Keratinocyte (primary cell): ENCODE results near the gene RNF123. TPM values are rescaled to one million over a fixed set of nuclear protein-coding genes. Genes with fewer than 3 reads are reported as not detected.

ENCODE experiments used
- DNase-seq: peaks from one replicate; pipeline ENCODE4 v3.0.0-alpha.2; 2011; ENCODE audit warnings: low read depth, missing footprints, low spot score
- FAIRE-seq: peaks from 2 replicates; lab custom pipeline; 2011; peaks lifted over from hg19 to GRCh38; lab: Jason Lieb, UNC
- H2AFZ ChIP-seq: 2 replicates; pipeline ENCODE4 v1.6.0; 2012; ENCODE audit warnings: low read length, control low read depth, inconsistent platforms; ENCODE audit not compliant: control insufficient read depth
- H3K27ac ChIP-seq: 2 replicates; pipeline ENCODE4 v1.5.1; 2011; ENCODE audit warnings: low read length; ENCODE audit not compliant: control insufficient read depth, insufficient read depth
- H3K27me3 ChIP-seq: 3 replicates; pipeline ENCODE4 v1.6.0; 2011; ENCODE audit warnings: low read length; ENCODE audit not compliant: control insufficient read depth, insufficient read depth; ENCODE audit errors: extremely low read depth
- H3K36me3 ChIP-seq, 2 experiments: 2 replicates in 1 of 2; 3 replicates in 1 of 2; pipeline ENCODE4 v1.5.1; 2011; ENCODE audit warnings: low read length in 2 of 2, mild to moderate bottlenecking in 1 of 2; ENCODE audit not compliant: control insufficient read depth in 2 of 2, insufficient read depth in 2 of 2; ENCODE audit errors: extremely low read depth in 1 of 2
- H3K4me1 ChIP-seq: 3 replicates; pipeline ENCODE4 v1.5.1; 2011; ENCODE audit warnings: low read length; ENCODE audit not compliant: control insufficient read depth, insufficient read depth; ENCODE audit errors: extremely low read depth
- H3K4me2 ChIP-seq: 3 replicates; pipeline ENCODE4 v1.6.0; 2011; ENCODE audit warnings: low read depth, low read length; ENCODE audit not compliant: control insufficient read depth, insufficient read depth; ENCODE audit errors: extremely low read depth
- H3K4me3 ChIP-seq, 3 experiments: fragments of 200-600 bp in 1 of 3; sonication (generic) in 1 of 3; 2 replicates in 2 of 3; 3 replicates in 1 of 3; pipeline ENCODE4 v1.5.1; 2011 to 2016; ENCODE audit warnings: low read length in 3 of 3, mild to moderate bottlenecking in 3 of 3, control low read depth in 2 of 3, inconsistent platforms in 1 of 3, low read depth in 1 of 3, mixed read lengths in 1 of 3, mixed run types in 1 of 3, moderate library complexity in 1 of 3; ENCODE audit not compliant: control insufficient read depth in 2 of 3, insufficient read depth in 2 of 3; ENCODE audit errors: extremely low read depth in 1 of 3
- H3K79me2 ChIP-seq: 2 replicates; pipeline ENCODE4 v1.6.0; 2012; ENCODE audit warnings: low read length; ENCODE audit not compliant: control insufficient read depth, insufficient read depth
- H3K9ac ChIP-seq: 3 replicates; pipeline ENCODE4 v1.6.0; 2011; ENCODE audit warnings: low read length; ENCODE audit not compliant: control insufficient read depth, insufficient read depth; ENCODE audit errors: extremely low read depth
- H3K9me1 ChIP-seq: 3 replicates; pipeline ENCODE4 v1.6.0; 2011; ENCODE audit warnings: low read length; ENCODE audit not compliant: control insufficient read depth, insufficient read depth; ENCODE audit errors: extremely low read depth
- H3K9me3 ChIP-seq: 2 replicates; pipeline ENCODE4 v1.5.1; 2012; ENCODE audit warnings: low read depth, low read length; ENCODE audit not compliant: control insufficient read depth
- H4K20me1 ChIP-seq: 3 replicates; pipeline ENCODE4 v1.6.0; 2011; ENCODE audit warnings: low read length; ENCODE audit not compliant: control insufficient read depth, insufficient read depth; ENCODE audit errors: extremely low read depth
- EZH2 ChIP-seq: IDR thresholded peaks from one replicate; pipeline ENCODE4 v1.6.1; 2012; ENCODE audit warnings: inconsistent platforms, mild to moderate bottlenecking, low read length, moderate library complexity
- dilution Hi-C: fragments of 300-500 bp; cut with MboI; formaldehyde crosslinking; loops from one replicate; pipeline ENCODE4 v1.7.0; 2020; ENCODE audit warnings: low sequenced_read_pairs; ENCODE audit not compliant: extremely low pct_ligation_motif_present
- polyA plus RNA-seq, 5 experiments: library from polyadenylated mRNA; depleted of rRNA in 3 of 5; stranded (reverse) in 3 of 5; stranded (forward) in 1 of 5; unstranded in 1 of 5; fragments of >200 nt; gene quantifications; 1 replicate in 1 of 5; 2 replicates in 3 of 5; 3 replicates in 1 of 5; pipeline versions ENCODE4 v1.2.1 to v1.2.3, GENCODE V29; 2011 to 2012; ENCODE audit warnings: missing spikeins in 2 of 5, low read depth in 1 of 5, low replicate concordance in 1 of 5
- TF ChIP-seq, protein P1 (sequence below), 3 experiments: IDR thresholded peaks in 1 of 3; conservative IDR thresholded peaks in 1 of 3; optimal IDR thresholded peaks in 1 of 3; 2 replicates in 2 of 3; 3 replicates in 1 of 3; pipeline versions ENCODE3 to v1.5.1; 2011; ENCODE audit warnings: low read length in 3 of 3, mild to moderate bottlenecking in 3 of 3, moderate library complexity in 2 of 3, control low read depth in 1 of 3, inconsistent platforms in 1 of 3; ENCODE audit not compliant: insufficient read depth in 2 of 3; ENCODE audit errors: extremely low read depth in 1 of 3

RNF123 gene
- polyA plus RNA-seq, 1 donor (not counting 4 experiments of a cell fraction or from before 2014, with no cell fraction given) = 18.1 TPM

DNA sequence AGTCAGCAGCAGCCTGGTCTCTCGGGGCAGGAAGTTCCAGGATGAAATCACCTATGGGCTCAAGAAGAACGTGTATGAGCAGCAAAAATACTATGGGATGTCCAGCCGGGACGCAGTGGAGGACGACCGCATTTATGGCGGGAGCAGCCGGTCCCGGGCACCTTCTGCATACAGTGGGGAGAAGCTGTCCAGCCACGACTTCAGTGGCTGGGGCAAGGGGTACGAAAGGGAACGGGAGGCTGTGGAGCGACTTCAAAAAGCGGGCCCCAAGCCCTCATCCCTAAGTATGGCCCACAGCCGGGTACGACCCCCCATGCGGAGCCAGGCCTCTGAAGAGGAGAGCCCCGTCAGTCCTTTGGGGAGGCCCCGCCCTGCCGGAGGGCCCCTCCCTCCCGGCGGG is 27.3 kb upstream of the RNF123 start:
- Histone ChIP-seq H3K4me1 (no peaks in the 10 kb centered on the region), H4K20me1 (no peaks in the 10 kb centered on the region), H3K9ac (no peak overlapping the region), H3K36me3 (no peaks in the 10 kb centered on the region), H3K27me3 (peaks cover 22% of the 10 kb centered on the region), H3K4me3 (no peak overlapping the region), H3K9me1 (no peaks in the 10 kb centered on the region), H2AFZ (no peak overlapping the region), H3K4me2 (no peak overlapping the region), H3K79me2 (no peaks in the 10 kb centered on the region), H3K27ac (no peak overlapping the region), H3K9me3 (no peaks in the 10 kb centered on the region)
- no peak for FAIRE-seq
- TF ChIP-seq EZH2 = no peak
- TF ChIP-seq, protein P1, sequence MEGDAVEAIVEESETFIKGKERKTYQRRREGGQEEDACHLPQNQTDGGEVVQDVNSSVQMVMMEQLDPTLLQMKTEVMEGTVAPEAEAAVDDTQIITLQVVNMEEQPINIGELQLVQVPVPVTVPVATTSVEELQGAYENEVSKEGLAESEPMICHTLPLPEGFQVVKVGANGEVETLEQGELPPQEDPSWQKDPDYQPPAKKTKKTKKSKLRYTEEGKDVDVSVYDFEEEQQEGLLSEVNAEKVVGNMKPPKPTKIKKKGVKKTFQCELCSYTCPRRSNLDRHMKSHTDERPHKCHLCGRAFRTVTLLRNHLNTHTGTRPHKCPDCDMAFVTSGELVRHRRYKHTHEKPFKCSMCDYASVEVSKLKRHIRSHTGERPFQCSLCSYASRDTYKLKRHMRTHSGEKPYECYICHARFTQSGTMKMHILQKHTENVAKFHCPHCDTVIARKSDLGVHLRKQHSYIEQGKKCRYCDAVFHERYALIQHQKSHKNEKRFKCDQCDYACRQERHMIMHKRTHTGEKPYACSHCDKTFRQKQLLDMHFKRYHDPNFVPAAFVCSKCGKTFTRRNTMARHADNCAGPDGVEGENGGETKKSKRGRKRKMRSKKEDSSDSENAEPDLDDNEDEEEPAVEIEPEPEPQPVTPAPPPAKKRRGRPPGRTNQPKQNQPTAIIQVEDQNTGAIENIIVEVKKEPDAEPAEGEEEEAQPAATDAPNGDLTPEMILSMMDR (optimal IDR thresholded peaks at IDR 0.05 in 1 of 3, IDR thresholded peaks at IDR 0.05 in 1 of 3, conservative IDR thresholded peaks at IDR 0.05 in 1 of 3; ENCODE audit: extremely low read depth in 1 of 3, insufficient read depth in 2 of 3, low read length in 3 of 3) = no peak
- dilution Hi-C loops = loop anchor here (25.0 kb wide), 1 partner anchor 100 kb away; the partner anchor contains the start of gene BSN
- no peak for DNase-seq

DNA sequence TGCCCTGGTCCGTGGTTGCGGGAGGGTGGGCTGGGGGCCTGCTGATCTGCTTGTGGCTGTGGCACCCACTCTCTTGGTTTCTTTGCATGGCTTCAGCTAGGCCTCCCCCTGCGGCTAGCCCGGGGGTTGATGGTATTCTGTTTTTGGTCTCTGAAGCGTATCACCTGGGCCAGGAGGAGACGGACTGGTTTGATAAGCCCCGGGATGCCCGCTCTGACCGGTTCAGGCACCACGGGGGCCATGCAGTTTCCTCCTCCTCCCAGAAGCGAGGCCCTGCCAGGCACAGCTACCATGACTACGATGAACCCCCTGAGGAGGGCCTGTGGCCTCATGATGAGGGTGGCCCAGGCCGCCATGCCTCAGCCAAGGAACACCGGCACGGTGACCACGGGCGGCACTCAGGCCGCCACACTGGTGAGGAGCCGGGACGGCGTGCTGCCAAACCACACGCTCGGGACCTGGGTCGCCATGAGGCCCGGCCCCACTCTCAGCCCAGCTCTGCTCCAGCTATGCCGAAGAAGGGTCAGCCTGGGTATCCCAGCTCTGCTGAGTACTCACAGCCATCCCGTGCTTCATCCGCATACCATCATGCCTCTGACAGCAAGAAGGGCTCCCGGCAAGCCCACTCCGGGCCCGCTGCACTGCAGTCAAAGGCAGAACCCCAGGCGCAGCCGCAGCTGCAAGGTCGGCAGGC is 26.5 kb upstream of the RNF123 start:
- no peaks in the 10 kb centered on the region for H4K20me1 ChIP-seq
- FAIRE-seq (no peak), DNase-seq (no peak)
- no peak overlapping the region for H3K4me2 ChIP-seq
- no peaks in the 10 kb centered on the region for H3K9me1 ChIP-seq
- H3K27ac ChIP-seq = no peak overlapping the region
- no peak for TF ChIP-seq EZH2
- TF ChIP-seq, protein P1 (optimal IDR thresholded peaks at IDR 0.05 in 1 of 3, IDR thresholded peaks at IDR 0.05 in 1 of 3, conservative IDR thresholded peaks at IDR 0.05 in 1 of 3; ENCODE audit: extremely low read depth in 1 of 3, insufficient read depth in 2 of 3, low read length in 3 of 3) = no peak
- H3K79me2 ChIP-seq = no peaks in the 10 kb centered on the region
- no peak overlapping the region for H3K4me3 ChIP-seq
- dilution Hi-C loops = loop anchor here (25.0 kb wide), 1 partner anchor 101 kb away; the partner anchor contains the start of gene BSN
- peaks cover 14% of the 10 kb centered on the region for H3K27me3 ChIP-seq
- H3K36me3 ChIP-seq = no peaks in the 10 kb centered on the region
- no peaks in the 10 kb centered on the region for H3K4me1 ChIP-seq
- no peak overlapping the region for H3K9ac ChIP-seq
- no peaks in the 10 kb centered on the region for H3K9me3 ChIP-seq
- no peak overlapping the region for H2AFZ ChIP-seq
